HG03025 (cell line): ENCODE data around the gene SIRT2.
"Not testable (repeated sequence)": the region's sequence is repeated elsewhere in the genome, so short reads cannot be mapped to it uniquely, and the experiment has no call there.

Experiments
- ATAC-seq: cut with Tn5 transposase; IDR thresholded peaks from one replicate; pipeline ENCODE4 v1.9.1; 2021; ENCODE audit warnings: mild to moderate bottlenecking, moderate library complexity; ENCODE audit not compliant: unreplicated experiment, low FRiP score

Gene SIRT2

DNA sequence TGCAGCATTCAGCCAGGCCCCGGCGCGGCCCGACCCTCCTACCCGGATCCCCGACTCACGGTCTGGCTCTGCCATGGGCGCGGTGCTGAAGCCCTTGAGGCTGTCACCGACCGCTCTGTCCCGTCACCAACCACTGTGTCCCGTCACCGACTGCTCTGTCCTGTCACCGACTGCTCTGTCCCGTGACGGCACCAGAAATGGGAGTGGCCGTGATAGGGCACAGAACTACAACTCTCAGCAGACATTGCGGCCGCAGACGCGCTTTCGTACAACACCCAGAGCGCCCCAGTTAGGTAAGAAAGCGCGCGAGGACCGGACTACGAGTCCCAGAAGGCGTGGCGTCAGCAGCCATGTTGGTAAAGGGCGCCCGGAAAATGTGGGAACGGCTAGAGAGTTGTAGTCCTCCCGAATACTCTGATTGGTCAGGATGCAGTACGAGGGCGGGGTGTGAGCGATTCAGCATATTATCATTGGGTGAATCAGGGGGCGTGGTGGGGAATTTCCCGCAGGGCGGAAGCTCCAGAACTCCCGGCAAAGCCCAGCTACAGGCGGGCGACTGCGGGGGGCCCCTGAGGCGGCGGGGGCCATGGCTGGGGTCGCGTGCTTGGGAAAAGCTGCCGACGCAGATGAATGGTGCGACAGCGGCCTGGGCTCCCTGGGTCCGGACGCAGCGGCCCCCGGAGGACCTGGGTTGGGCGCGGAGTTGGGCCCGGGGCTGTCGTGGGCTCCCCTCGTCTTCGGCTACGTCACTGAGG is at the start of gene SIRT2, which contains the start of gene NFKBIB:
Gene SIRT2, minus strand, starts transcription at position 172 of the 755 bp plus-strand sequence. Its CDS starts 97 bp downstream, at position 75.
Gene NFKBIB, plus strand, starts transcription at position 523 of the 755 bp plus-strand sequence. Its CDS starts 64 bp downstream, at position 587.
- ATAC-seq: peak; percentile 95

DNA sequence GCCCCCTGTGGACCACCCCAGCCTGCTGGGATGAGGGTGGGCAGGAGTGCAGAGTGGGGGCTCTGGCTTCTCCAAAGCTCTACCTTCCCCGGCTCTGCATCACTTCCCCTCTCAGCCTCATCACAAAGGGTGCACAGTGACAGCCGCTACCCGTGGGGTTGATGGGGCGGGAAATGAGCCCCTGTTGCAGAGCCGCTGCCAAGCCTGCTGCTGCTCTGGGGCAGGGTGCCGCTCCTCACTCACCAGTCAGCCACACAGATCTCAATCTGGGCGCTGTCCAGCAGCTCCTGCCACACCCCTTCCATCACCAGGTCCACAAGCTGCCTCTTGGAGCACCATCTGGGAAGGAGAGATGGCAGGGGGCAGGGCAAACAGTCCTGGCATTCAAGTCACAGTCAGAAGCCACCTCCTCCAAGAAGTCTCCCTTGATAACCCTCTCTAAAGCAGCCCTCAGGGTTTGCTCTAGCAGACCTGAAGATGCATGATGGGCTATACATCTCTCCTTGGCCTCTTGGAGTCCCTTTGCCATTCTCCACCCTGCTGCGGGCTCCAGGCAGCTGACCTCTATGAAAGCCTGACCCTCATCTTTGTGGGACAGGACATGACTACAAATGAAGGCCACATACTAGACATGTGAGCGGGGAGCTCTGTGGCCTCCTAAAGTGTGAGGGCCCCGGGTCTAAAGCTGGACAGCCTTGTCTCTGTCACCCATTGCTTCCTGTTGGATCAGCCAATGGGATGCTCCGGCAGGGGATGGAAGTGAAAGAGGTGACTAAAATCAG is 47.0 kb upstream of the SIRT2 start:
- ATAC-seq: no peak

DNA sequence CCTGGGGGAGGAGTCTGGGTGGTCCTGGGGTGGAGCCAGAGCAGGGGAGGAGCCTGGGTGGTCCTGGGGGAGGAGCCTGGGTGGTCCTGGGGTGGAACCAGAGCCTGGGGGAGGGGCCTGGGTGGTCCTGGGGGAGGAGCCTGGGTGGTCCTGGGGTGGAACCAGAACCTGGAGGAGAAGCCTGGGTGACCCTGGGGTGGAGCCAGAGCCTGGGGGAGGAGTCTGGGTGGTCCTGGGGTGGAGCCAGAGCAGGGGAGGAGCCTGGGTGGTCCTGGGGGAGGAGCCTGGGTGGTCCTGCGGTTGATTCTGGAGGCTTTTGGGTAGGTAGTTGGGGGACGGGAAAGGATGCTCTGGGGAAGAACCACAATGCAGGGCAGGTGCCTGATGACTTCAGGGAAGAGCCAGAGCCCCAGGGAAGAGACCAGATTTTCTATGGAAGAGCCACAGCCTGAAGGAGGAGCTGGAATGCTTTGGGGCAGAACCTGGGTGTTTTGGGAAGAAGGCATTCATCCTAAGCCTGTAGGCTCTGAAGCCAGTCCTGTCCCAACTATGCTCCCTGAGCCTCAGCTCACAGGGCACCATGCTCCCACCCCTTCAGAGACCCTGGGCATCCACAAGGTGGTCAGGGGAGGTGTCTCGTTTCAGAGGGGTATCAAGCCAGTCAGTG is 46.3 kb upstream of the SIRT2 start:
- no peak for ATAC-seq

DNA sequence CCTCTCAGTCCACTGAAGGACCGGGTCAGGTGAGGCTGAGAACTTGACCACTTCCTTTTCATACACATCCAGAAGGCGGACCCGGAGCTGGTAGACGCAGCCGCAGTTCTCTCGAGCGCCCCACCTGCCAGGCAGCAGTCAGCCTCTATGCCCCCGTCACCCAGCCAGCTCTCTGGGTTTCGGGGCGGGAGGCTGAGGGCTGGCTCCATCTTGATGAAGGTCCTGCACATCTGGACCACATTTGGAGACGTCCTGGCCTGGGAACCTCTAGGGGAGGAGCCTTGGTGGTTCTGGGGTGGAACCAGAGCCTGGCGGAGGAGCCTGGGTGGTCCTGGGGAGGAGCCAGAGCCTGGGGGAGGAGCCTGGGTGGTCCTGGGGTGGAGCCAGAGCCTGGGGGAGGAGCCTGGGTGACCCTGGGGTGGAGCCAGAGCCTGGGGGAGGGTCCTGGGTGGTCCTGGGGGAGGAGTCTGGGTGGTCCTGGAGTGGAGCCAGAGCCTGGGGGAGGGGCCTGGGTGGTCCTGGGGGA is 45.6 kb upstream of the SIRT2 start:
- no peak for ATAC-seq

DNA sequence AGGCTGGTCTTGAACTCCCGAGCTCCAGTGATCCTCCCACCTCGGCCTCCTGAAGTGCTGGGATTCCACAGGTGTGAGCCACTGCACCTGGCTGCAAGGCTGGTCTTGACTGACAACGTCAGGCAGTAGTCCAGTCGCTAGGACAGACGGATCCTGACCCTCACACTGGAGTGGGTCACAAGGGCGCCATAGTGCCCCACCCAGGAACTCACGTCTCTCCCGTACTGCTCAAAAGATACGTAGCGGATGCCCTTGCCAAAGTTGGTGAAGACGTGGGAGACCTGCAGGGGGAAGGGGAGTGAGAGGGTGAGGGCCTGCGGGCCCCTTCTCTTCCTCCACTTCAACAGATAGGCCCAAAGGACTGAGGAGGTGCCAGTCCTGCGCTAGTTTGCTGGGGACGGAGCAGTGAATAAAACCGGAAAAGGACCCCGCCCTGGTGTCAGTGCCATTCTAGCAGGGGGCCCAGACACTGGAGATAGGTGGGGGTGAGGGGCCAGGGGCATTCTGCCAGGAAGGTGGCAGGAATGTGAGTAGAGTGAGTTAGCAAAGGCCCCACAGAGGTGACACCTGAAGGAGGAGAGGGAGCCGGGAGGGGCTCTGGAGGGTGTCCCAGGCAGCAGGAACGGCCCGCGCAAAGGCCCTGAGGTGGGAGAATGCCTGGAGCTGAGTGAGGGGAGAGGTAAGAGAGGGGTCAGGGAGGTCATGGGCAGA is 43.2 kb upstream of the SIRT2 start:
- no peak for ATAC-seq

DNA sequence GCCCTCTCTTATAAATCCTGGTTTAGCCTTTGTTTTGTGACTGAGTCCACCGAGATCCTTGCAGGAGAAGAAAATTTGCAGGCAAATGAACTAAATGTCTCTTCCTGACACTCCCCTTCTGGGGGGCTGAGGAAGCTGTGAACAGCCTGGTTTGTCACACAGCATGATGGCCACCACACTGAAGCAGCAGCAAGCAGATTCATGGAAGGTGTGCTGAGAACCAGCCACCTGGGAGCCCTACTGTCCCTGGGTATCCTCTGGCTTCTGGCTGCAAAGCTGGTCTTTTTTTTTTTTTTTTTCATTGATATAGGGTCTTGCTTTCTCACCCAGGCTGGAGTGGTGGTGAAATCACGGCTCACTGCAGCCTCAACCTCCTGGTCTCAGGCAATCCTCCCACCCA is 42.6 kb upstream of the SIRT2 start:
- no peak for ATAC-seq

DNA sequence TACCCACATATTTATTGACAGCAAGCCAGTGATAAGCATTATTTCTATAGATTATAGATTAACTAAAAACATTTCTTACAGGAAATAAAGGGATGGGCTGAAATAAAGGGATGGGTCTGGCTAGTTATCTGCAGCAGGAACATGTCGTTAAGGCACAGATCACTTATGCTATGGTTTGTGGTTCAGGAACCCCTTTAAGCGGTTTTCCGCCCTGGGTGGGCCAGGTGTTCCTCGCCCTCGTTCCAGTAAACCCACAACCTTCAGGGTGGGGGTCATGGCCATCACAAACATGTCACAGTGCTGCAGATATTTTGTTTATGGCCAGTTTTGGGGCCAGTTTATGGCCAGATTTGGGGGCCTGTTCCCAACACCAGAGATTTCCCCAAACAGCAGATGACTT is 42.0 kb upstream of the SIRT2 start:
- ATAC-seq: not testable (repeated sequence)

DNA sequence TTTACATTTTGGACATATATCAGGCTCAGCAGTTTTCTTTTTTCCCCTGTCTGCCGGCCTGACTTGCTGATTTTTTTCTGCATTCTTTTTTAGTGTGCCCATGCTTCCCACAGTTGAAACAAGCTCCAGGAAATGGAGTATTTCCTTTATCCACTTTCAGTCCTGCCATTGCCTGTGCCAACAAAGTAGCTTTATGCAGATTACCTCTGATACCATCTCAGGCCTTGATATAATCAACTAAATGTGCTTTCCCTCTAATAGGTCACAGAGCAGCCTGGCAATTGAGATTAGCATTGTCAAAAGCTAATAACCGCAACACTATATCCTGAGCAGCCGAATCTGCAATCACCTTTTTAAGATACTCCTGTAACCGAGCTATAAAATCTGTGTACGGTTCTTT is 40.5 kb upstream of the SIRT2 start:
- ATAC-seq: no peak

DNA sequence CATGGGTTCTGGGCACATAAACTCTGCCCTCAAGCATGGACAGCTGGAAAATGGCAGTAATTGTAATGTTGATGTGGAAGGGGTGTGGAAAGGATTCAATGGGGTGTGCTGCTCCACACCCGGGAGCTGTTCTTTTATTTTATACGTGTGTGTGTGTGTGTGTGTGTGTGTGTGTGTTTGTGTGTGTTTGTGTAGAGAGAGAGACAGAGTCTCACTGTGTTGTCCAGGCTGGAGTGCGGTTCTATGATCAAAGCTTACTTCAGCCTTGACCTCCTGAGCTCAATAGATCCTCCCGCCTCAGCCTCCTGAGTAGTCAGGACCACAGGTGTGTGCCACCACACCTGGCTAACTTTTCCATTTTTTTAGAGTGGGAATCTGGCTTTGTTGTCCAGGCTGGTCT is 34.1 kb upstream of the SIRT2 start:
- no peak for ATAC-seq

DNA sequence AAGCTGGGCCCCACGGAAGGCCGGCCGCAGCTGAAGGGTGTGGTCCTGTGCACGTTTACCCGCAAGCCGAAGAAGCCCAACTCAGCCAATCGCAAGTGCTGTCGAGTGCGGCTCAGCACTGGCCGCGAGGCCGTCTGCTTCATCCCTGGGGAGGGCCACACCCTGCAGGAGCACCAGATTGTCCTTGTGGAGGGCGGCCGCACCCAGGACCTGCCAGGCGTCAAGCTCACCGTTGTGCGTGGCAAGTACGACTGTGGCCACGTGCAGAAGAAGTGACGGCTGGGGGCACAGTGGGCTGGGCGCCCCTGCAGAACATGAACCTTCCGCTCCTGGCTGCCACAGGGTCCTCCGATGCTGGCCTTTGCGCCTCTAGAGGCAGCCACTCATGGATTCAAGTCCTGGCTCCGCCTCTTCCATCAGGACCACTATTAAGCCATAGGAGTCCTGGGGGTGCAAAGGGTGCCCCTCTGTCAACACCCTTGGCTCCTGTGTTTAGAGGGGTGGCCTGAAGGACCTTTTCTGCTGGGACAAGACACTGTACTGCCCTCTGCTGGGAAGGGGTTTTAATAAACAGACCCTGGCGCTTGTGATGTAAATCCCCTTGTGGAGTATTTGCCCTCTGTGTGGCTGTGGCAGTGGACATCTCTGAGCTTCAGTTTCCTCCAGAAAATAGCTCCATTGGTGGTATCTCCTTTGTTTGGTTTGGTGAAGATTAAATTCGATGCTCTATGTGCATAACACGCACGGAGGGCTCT is 33.2 kb upstream of the SIRT2 start:
- no peak for ATAC-seq

DNA sequence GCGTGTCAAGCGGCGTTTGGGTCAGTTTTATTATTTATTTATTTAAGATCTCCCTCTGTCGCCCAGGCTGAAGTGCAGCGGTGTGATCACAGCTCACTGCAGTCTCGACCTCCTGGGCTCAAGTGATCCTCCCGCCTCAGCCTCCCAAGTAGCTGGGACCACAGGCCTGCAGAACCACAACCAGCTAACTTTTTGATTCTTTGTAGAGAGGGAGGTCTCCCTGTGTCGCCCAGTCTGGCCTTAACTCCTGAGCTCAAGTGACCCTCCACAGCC is 32.0 kb upstream of the SIRT2 start:
- no peak for ATAC-seq

DNA sequence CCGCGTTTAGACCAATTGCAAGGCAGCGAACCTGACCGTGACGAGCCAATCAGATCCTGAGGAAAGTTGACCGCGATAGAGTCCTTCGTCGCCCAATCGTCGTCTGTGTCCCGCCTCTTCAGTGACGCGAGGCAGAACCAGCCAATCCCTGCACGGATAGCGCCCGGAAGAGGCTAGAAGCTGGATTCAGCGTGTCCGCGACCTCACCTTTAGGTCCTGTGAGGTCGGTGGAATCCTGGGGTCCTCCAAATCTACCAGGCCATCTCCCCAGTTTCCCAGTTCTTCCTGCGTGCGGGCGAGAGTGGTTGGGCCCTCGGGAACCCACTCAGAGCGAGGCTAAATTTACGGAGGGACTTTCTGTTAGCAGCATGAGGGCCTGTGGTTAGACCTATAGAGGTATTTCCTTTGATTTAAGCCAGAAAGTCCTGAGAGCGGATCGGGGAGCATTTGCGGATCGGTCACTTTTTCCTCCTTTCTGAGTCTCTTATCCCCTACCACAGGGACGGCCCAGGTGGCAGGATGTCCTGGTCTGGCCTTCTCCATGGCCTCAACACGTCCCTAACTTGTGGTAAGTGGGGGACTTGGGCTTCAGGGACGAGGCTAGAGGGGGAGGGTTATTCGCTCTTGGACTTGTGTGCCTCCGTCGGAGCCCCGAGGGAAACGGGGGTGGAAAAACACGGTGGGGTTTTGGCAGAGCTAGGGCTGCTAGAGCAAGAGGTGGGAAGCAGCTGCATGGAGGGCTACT is 31.5 kb upstream of the SIRT2 start, which contains the start of gene MRPS12:
Gene MRPS12, plus strand, starts transcription at position 169 of the 745 bp plus-strand sequence. Its CDS starts 351 bp downstream, at position 520.
- peak; percentile 90 for ATAC-seq

DNA sequence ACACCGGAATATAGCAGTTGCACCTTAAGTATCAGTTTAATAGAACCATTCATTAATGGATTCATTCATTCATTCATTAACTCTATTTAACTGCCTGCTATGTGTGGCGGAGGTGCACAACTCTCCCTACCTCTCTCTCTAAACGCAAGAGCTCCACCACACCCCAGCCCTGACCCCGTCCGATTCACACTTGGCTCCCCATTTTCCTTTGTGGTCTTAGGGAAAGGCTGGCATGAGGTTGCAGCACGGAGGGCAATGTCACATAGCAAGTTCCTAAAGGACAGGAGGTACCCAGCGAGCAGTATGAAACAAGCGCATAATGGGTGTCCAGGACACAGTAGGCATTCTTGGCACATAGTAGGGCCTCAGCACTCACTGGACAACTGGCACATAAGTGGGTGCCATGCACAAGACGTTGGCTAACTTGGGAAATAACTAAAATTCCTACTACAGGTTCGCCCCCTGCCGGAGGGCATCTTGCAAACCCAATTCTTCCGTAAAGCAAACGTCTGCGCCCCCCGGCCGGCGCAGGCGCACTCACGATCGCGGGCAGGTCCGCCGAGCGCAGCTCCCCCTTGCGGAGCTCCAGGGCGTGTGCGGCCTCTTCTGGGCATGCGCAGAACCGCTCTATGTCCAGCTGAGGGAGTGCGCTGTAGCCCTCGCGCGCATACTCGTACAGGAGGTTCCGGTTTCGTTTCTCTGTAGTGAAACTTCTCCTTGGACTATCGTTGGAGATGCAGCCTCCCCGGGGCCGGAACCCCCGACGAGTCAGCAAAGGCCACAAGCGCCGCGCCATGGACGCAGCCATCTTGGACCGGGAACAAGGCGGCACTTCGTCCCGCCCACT is 30.7 kb upstream of the SIRT2 start, which contains the start of gene SARS2:
Gene SARS2, minus strand, starts transcription at position 835 of the 847 bp plus-strand sequence. Its CDS starts 27 bp downstream, at position 808.
- ATAC-seq: peak; percentile 67

DNA sequence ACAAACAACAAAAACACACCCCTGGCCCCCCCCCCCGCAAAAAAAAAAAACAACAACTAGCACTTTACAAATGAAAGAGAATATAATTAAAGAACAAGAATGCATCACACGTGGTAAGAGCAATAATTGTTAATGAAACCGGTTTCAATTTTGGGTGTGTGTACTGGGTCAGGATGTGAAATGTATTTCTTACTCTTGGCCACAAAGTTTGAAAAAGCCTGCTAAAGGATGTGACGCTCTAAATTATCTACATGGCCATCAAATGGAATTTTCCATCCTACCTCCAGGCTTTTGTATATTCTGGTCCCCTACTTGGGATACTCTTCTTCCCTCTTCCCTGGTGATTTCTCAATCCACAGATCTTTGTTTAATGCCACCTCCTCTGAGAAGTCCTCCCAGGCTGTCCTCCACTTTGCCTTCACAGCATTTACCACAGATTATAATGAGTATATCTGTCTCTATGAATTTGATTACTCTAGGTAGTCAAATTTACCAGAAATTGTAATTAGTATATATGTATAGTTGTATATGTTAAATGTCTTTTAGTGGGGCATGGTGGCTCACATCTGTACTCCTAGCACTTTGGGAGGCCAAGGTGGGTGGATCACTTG is 29.1 kb upstream of the SIRT2 start:
- ATAC-seq: no peak

DNA sequence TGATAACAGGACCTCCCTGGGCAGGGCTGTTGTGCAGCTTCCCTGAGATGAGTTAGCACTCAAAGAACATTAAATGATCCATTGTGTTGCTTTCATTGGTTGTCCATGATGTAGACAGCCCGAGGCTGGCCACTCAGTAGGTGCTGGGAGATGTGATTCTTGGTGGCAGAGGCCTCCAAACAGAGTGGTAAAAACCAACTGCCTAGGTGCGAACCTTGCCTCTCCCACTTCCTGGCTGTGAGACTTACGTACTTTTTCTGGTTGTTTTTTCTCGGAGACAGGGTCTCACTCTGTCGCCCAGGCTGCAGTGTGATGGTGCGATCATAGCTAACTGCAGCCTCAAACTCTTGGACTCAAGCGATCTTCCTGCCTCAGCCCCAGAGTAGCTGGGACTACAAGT is 25.0 kb upstream of the SIRT2 start:
- no peak for ATAC-seq

DNA sequence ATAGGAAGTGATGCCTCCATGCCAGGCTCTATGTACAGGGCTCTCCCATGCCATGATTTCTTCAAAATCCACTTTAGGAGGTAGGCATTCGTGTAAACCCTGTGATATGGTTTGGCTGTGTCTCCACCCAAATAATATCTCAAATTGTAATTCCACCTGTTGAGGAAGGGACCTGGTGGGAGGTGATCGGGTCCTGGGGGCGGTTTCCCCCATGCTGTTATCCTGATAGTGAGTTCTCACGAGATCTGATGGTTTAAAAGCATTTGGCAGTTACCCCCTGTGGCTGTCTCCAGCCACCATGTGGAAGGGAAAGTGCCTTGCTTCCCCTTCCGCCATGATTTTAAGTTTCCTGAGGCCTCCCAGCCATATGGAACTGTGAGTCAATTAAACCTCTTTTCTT is 23.1 kb upstream of the SIRT2 start:
- no peak for ATAC-seq

DNA sequence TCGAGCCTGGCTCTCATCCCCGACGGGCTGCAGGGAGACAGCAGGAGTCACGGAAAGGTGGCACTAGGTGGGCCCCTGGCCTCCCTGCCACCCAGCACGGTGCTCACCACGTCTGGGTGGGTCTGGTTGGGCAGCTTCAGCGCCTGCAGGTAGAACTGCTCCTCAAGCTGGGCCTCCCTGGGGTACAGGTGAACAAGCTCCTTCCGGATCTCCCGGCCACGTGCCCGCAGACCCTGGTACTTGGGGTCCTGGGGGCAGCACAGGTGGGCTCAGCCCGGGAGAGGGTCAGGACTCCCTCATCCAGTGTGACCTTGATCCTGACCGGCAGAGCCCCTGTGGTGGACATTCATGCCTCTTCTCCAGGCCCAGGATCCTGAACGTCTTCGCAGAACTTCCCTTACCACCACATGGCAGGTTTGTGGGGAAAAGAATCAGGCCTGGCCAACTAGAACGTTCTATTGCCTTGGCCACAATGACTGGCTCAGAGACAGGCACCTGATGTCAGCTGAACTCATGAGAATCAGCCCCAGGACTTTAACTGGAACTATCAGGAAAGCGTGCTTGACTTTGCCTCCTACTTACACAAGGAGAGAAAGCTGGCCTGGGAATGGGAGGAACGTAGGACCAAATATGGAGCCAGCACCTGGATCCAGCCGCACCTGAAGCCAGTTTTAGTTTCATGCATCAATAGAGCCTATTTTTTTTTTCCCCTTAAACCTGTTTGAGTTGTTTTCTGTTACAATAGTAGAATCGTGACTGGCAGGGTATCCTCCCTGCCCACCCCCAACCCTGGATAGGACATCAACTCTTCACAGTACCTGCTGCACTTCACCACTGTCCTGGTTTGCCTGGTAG is 22.2 kb upstream of the SIRT2 start:
- ATAC-seq: no peak
